GM18505 (cell line): ENCODE measurements around the gene SIX1.

Experiments used
- ATAC-seq: cut with Tn5 transposase; IDR thresholded peaks from one replicate; pipeline ENCODE4 v1.9.1; 2021; ENCODE audit not compliant: unreplicated experiment
- POLR2A ChIP-seq: IDR thresholded peaks from 4 replicates; pipeline ENCODE4 v1.6.1; 2011; ENCODE audit warnings: borderline replicate concordance; ENCODE audit not compliant: insufficient read depth, insufficient read length; ENCODE audit errors: extremely low read depth

The SIX1 gene

GRCh38 chr14:60641742-60642269 lies 7.5 kb downstream of the SIX1 start:
- no peak for ATAC-seq
- TF ChIP-seq POLR2A, result no peak

GRCh38 chr14:60640859-60641741 lies 8.2 kb downstream of the SIX1 start:
- no peak for TF ChIP-seq POLR2A
- no peak for ATAC-seq

GRCh38 chr14:60639674-60640073 lies 9.6 kb downstream of the SIX1 start:
- ATAC-seq, result no peak
- TF ChIP-seq POLR2A, result no peak

GRCh38 chr14:60637479-60638315 lies 11.6 kb downstream of the SIX1 start:
- TF ChIP-seq POLR2A, result no peak
- ATAC-seq, result no peak

GRCh38 chr14:60636879-60637478 lies 12.3 kb downstream of the SIX1 start:
- no peak for TF ChIP-seq POLR2A
- ATAC-seq, result no peak

GRCh38 chr14:60634153-60634552 lies 15.1 kb downstream of the SIX1 start:
- no peak for ATAC-seq
- TF ChIP-seq POLR2A, result no peak

GRCh38 chr14:60632777-60633176 lies 16.5 kb downstream of the SIX1 start:
- no peak for ATAC-seq
- no peak for TF ChIP-seq POLR2A

- peak; percentile 68 for ATAC-seq
- no peak for TF ChIP-seq POLR2A
Measured at GRCh38 chr14:60632257-60632656, 17.0 kb downstream of the SIX1 start.

GRCh38 chr14:60631842-60632241 lies 17.4 kb downstream of the SIX1 start:
- ATAC-seq, result no peak
- no peak for TF ChIP-seq POLR2A

GRCh38 chr14:60630129-60630528 lies 19.1 kb downstream of the SIX1 start:
- ATAC-seq, result no peak

GRCh38 chr14:60628892-60629291 lies 20.4 kb downstream of the SIX1 start:
- no peak for TF ChIP-seq POLR2A
- ATAC-seq, result no peak

More at GRCh38 chr14:60630129-60630528, 19.1 kb downstream of the SIX1 start:
- TF ChIP-seq POLR2A, result no peak

- ATAC-seq, result no peak
- no peak for TF ChIP-seq POLR2A
Measured at GRCh38 chr14:60622917-60623257, 26.4 kb downstream of the SIX1 start.
